Liver (tissue), 9 donors: Measurements from ENCODE around the gene RAB6C. TPM values are rescaled to one million over a fixed set of nuclear protein-coding genes. Genes with fewer than 3 reads are reported as not detected.
"Not testable (repeated sequence)": the region's sequence is repeated elsewhere in the genome, so short reads cannot be mapped to it uniquely, and the experiment has no call there.

Source experiments
- DNase-seq: peaks from one replicate; pipeline ENCODE4 v3.0.0-alpha.2; 2017; ENCODE audit warnings: low spot score
- H3K27ac ChIP-seq, 2 donors: one replicate each; pipeline ENCODE4 v1.7.0; 2013; ENCODE audit warnings: inconsistent platforms in 2 of 2, low read length in 2 of 2, control low read depth in 1 of 2, low read depth in 1 of 2, mild to moderate bottlenecking in 1 of 2
- H3K27me3 ChIP-seq, 4 donors: one replicate each; pipeline versions ENCODE4 v1.6.1 to v1.7.0; 2013; ENCODE audit warnings: low read length in 3 of 4, inconsistent platforms in 1 of 4, mild to moderate bottlenecking in 1 of 4, moderate library complexity in 1 of 4; ENCODE audit not compliant: control insufficient read depth in 4 of 4, insufficient read depth in 4 of 4
- H3K36me3 ChIP-seq, 4 donors: one replicate each; pipeline versions ENCODE4 v1.6.1 to v1.7.0; 2013; ENCODE audit warnings: low read length in 3 of 4, mild to moderate bottlenecking in 3 of 4, low read depth in 1 of 4, moderate library complexity in 1 of 4; ENCODE audit not compliant: control insufficient read depth in 4 of 4, insufficient read depth in 3 of 4
- H3K4me1 ChIP-seq, 4 donors: one replicate each; pipeline versions ENCODE4 v1.6.1 to v1.7.0; 2013; ENCODE audit warnings: low read length in 3 of 4, mild to moderate bottlenecking in 3 of 4, moderate library complexity in 1 of 4; ENCODE audit not compliant: control insufficient read depth in 4 of 4, insufficient read depth in 4 of 4
- H3K4me3 ChIP-seq, 3 donors: one replicate each; pipeline versions ENCODE4 v1.6.1 to v1.7.0; 2013; ENCODE audit warnings: low read length in 3 of 3, control low read depth in 1 of 3, low read depth in 1 of 3, mild to moderate bottlenecking in 1 of 3
- H3K9ac ChIP-seq, 2 donors: one replicate each; pipeline ENCODE4 v1.7.0; 2013; ENCODE audit warnings: low read length in 2 of 2, mild to moderate bottlenecking in 2 of 2, moderate library complexity in 2 of 2, control low read depth in 1 of 2, low read depth in 1 of 2
- H3K9me3 ChIP-seq, 4 donors: one replicate each; pipeline versions ENCODE4 v1.6.1 to v1.7.0; 2013; ENCODE audit warnings: low read length in 3 of 4; ENCODE audit not compliant: control insufficient read depth in 4 of 4
- CTCF ChIP-seq: fragments of 150-350 bp; IDR thresholded peaks from 2 replicates; pipeline ENCODE4 v1.5.1; 2017; ENCODE audit warnings: improper control_type of control experiment, low read depth, low read length; ENCODE audit not compliant: missing input control
- EGR1 ChIP-seq, 2 donors: IDR thresholded peaks; 2 replicates each; pipeline ENCODE4 v1.6.1; 2016 to 2018; ENCODE audit warnings: antibody characterized with exemption in 2 of 2, low read depth in 2 of 2
- FOXA1 ChIP-seq: IDR thresholded peaks from 2 replicates; pipeline ENCODE4 v1.6.1; 2016; ENCODE audit warnings: antibody characterized with exemption
- FOXA2 ChIP-seq: IDR thresholded peaks from 2 replicates; pipeline ENCODE4 v1.6.1; 2016; ENCODE audit warnings: antibody characterized with exemption
- GABPA ChIP-seq, 2 donors: IDR thresholded peaks in 1 of 2; conservative IDR thresholded peaks in 1 of 2; 2 replicates each; pipeline ENCODE4 v1.6.1; 2016; ENCODE audit warnings: antibody characterized with exemption in 2 of 2, mild to moderate bottlenecking in 1 of 2, moderate library complexity in 1 of 2
- HNF4A ChIP-seq, 2 donors: conservative IDR thresholded peaks; 2 replicates each; pipeline ENCODE4 v1.6.1; 2016; ENCODE audit warnings: antibody characterized with exemption in 2 of 2, mild to moderate bottlenecking in 2 of 2
- HNF4G ChIP-seq: IDR thresholded peaks from 2 replicates; pipeline ENCODE4 v1.6.1; 2016; ENCODE audit warnings: antibody characterized with exemption
- JUND ChIP-seq, 2 donors: IDR thresholded peaks; 2 replicates each; pipeline ENCODE4 v1.6.1; 2016; ENCODE audit warnings: antibody characterized with exemption in 2 of 2
- NR2F2 ChIP-seq: IDR thresholded peaks from 2 replicates; pipeline ENCODE4 v1.6.1; 2016; ENCODE audit warnings: antibody characterized with exemption
- RAD21 ChIP-seq, 2 donors: IDR thresholded peaks; 2 replicates each; pipeline ENCODE4 v1.6.1; 2016; ENCODE audit warnings: antibody characterized with exemption in 2 of 2, mild to moderate bottlenecking in 2 of 2
- REST ChIP-seq: IDR thresholded peaks from 2 replicates; pipeline ENCODE4 v1.6.1; 2016; ENCODE audit warnings: antibody characterized with exemption, mild to moderate bottlenecking
- RXRA ChIP-seq, 2 donors: IDR thresholded peaks; 2 replicates each; pipeline ENCODE4 v1.6.1; 2017 to 2018; ENCODE audit warnings: antibody characterized with exemption in 2 of 2, mild to moderate bottlenecking in 1 of 2
- SP1 ChIP-seq: IDR thresholded peaks from 2 replicates; pipeline ENCODE4 v1.6.1; 2018; ENCODE audit warnings: antibody characterized with exemption, mild to moderate bottlenecking
- TAF1 ChIP-seq: conservative IDR thresholded peaks from 2 replicates; pipeline ENCODE4 v1.6.1; 2016; ENCODE audit warnings: antibody characterized with exemption, mild to moderate bottlenecking
- YY1 ChIP-seq: IDR thresholded peaks from 2 replicates; pipeline ENCODE4 v1.6.1; 2016; ENCODE audit warnings: antibody characterized with exemption, mild to moderate bottlenecking
- WGBS: extraction: QIAGEN DNeasy Blood & Tissue Kit; methylation state at CpG from one replicate; pipeline ENCODE4 v1.1.7; 2013; 5-methylcytosine and 5-hydroxymethylcytosine counted together
- polyA plus RNA-seq, 2 donors: library from polyadenylated mRNA; stranded (reverse) in 1 of 2; unstranded in 1 of 2; fragments of 200-250 nt in 1 of 2; fragments of >200 nt in 1 of 2; fragmentation: Nextera tagmentation in 1 of 2; extraction: Ambion mirVana in 1 of 2; gene quantifications; one replicate each; pipeline versions ENCODE4 v1.2.1 to v1.2.3, GENCODE V29; 2013 to 2015
- total RNA-seq, 2 donors: library from RNA; depleted of rRNA; stranded (reverse); fragments of >200 nt; gene quantifications; one replicate each; pipeline ENCODE4 v1.2.3, GENCODE V29; 2014
- TF ChIP-seq, protein P1 (sequence below): IDR thresholded peaks from 2 replicates; pipeline ENCODE4 v1.6.1; 2016; ENCODE audit warnings: antibody characterized with exemption
- TF ChIP-seq, protein P2 (sequence below): IDR thresholded peaks from 2 replicates; pipeline ENCODE4 v1.6.1; 2016; ENCODE audit warnings: antibody characterized with exemption
- TF ChIP-seq, protein P3 (sequence below): IDR thresholded peaks from 2 replicates; pipeline ENCODE4 v1.6.1; 2016; ENCODE audit warnings: antibody characterized with exemption
- donor health status: healthy.
- donor health status: healthy.
- donor health status: healthy.
- donor health status: healthy.
- donor health status: healthy.

Gene RAB6C
- total and polyA plus RNA-seq, 4 donors: 0.02 to 0.08 TPM; not detected in 2

DNA sequence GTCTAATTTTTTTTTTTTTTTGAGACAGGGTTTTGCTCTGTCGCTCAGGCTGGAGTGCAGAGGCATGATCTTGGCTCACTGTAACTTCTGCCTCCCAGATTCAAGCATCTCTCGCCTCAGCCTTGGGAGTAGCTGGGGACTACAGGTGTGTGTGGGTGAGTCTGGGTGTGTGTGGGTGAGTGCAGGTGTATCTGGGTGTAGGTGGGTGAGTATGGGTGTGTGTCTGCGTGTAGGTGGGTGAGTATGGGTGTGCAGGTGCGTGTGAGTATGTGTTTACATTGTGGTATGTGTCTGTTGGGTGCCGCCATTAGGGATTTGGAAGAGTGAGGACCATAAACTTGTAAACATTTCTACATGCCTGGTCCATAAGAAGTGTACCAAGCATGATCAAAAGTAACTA is 1.5 kb upstream of the RAB6C start (continued):
- TF ChIP-seq HNF4A (conservative IDR thresholded peaks at IDR 0.05) (no peak), RAD21 (IDR thresholded peaks at IDR 0.05) (no peak), YY1 (no peak)
- TF ChIP-seq, protein P1, sequence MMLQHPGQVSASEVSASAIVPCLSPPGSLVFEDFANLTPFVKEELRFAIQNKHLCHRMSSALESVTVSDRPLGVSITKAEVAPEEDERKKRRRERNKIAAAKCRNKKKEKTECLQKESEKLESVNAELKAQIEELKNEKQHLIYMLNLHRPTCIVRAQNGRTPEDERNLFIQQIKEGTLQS: no peak

DNA sequence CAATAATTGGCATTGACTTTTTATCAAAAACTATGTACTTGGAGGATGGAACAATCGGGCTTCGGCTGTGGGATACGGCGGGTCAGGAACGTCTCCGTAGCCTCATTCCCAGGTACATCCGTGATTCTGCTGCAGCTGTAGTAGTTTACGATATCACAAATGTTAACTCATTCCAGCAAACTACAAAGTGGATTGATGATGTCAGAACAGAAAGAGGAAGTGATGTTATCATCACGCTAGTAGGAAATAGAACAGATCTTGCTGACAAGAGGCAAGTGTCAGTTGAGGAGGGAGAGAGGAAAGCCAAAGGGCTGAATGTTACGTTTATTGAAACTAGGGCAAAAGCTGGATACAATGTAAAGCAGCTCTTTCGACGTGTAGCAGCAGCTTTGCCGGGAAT is 780 bp downstream of the RAB6C start:
- not testable (repeated sequence) for H3K9me3 ChIP-seq, H3K36me3 ChIP-seq, H3K27me3 ChIP-seq, H3K4me3 ChIP-seq, H3K27ac ChIP-seq, DNase-seq, H3K9ac ChIP-seq, H3K4me1 ChIP-seq
- 5% methylated on average over 3 of the region's 13 CpGs for WGBS

- not testable (repeated sequence) for H3K4me3 ChIP-seq, DNase-seq, H3K4me1 ChIP-seq, H3K36me3 ChIP-seq, H3K9ac ChIP-seq, H3K27ac ChIP-seq, H3K9me3 ChIP-seq, H3K27me3 ChIP-seq
- WGBS: 59% methylated on average over 7 of the region's 7 CpGs
Measured at GRCh38 chr2:129981689-129982088, 2.2 kb downstream of the RAB6C start.

DNA sequence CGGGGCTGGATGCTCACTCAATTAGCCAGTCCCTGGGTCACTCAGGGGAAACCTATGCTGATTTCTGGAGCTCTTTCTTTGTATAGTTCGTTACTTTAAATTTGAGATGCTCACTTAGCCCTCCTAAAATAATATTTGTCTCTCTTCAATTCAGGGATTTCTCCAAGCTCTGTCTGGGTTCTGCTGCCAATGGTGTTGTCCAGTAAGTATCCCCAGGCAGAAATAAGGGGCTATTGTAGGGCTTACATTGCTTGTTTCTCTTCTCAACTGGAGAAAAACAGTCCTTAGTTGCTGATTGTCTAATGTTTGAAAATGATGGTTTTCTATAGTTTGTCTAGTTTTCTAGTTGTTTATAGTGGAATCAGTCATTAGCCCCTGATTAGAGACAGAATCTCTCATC is 5.0 kb downstream of the RAB6C start:
- Histone ChIP-seq H3K27ac (no peak overlapping the region), H3K9me3 (no peaks in the 10 kb centered on the region), H3K27me3 (peaks cover 0 to 6% (median 0%) of the 10 kb centered on the region in 4 donors), H3K9ac (no peak overlapping the region), H3K36me3 (no peaks in the 10 kb centered on the region), H3K4me1 (no peaks in the 10 kb centered on the region), H3K4me3 (no peak overlapping the region)
- 72% methylated on average over 2 of the region's 2 CpGs for WGBS
- no peak for DNase-seq
- TF ChIP-seq NR2F2 (no peak), YY1 (no peak), CTCF (no peak), RXRA (IDR thresholded peaks at IDR 0.05) (no peak), EGR1 (IDR thresholded peaks at IDR 0.05; ENCODE audit: low read depth in 2 of 2) (no peak), SP1 (no peak), TAF1 (no peak), JUND (IDR thresholded peaks at IDR 0.05) (no peak), RAD21 (IDR thresholded peaks at IDR 0.05) (no peak), FOXA2 (no peak), FOXA1 (no peak), GABPA (IDR thresholded peaks at IDR 0.05 in 1 of 2, conservative IDR thresholded peaks at IDR 0.05 in 1 of 2) (no peak), HNF4A (conservative IDR thresholded peaks at IDR 0.05) (no peak), REST (no peak), HNF4G (no peak)
- TF ChIP-seq, protein P2, sequence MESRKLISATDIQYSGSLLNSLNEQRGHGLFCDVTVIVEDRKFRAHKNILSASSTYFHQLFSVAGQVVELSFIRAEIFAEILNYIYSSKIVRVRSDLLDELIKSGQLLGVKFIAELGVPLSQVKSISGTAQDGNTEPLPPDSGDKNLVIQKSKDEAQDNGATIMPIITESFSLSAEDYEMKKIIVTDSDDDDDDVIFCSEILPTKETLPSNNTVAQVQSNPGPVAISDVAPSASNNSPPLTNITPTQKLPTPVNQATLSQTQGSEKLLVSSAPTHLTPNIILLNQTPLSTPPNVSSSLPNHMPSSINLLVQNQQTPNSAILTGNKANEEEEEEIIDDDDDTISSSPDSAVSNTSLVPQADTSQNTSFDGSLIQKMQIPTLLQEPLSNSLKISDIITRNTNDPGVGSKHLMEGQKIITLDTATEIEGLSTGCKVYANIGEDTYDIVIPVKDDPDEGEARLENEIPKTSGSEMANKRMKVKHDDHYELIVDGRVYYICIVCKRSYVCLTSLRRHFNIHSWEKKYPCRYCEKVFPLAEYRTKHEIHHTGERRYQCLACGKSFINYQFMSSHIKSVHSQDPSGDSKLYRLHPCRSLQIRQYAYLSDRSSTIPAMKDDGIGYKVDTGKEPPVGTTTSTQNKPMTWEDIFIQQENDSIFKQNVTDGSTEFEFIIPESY: no peak
- TF ChIP-seq, protein P1: no peak
- TF ChIP-seq, protein P3, sequence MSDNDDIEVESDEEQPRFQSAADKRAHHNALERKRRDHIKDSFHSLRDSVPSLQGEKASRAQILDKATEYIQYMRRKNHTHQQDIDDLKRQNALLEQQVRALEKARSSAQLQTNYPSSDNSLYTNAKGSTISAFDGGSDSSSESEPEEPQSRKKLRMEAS: no peak
